Right lung (tissue), 10 donors: ENCODE measurements around the gene GFER. TPM values are rescaled to one million over a fixed set of nuclear protein-coding genes. Genes with fewer than 3 reads are reported as not detected.
"Not testable (repeated sequence)": the region's sequence is repeated elsewhere in the genome, so short reads cannot be mapped to it uniquely, and the experiment has no call there.

Source experiments
- DNase-seq, 2 donors: peaks; one replicate each; pipeline ENCODE4 v3.0.0-alpha.2; 2013
- long read RNA-seq, 8 donors: transcript quantifications; one replicate each; lab custom pipeline, GENCODE V29; 2026
- polyA plus RNA-seq, 5 donors: library from polyadenylated mRNA; unstranded; fragments of 120-200 nt; gene quantifications; one replicate each; pipeline versions ENCODE4 v1.2.1 to v1.2.3, GENCODE V29; 2013; ENCODE audit warnings: inconsistent platforms in 1 of 5, low replicate concordance in 1 of 5; ENCODE audit not compliant: insufficient read length in 5 of 5, insufficient read depth in 1 of 5

The GFER gene
- polyA plus RNA-seq: 10 to 100 TPM; 17.0 to 28.1 (median 21.1) TPM
- long read RNA-seq, donor 1, transcript GFER-201 (3 exons, 2,345 nt): major isoform, 17 of 31 reads
- long read RNA-seq, donor 1, transcript GFER-203 (2 exons, 1,365 nt): minor isoform, 9 of 31 reads
- long read RNA-seq, donor 1, transcript GFER-202 (2 exons, 482 nt): minor isoform, 5 of 31 reads
- long read RNA-seq, donor 1, partial matches to known transcripts: 0 of 31 reads
- long read RNA-seq, donor 1, other reads (novel, unspliced or antisense): 0 of 31 reads
- long read RNA-seq, donor 2, transcript GFER-201 (3 exons, 2,345 nt): major isoform, 6 of 8 reads
- long read RNA-seq, donor 2, partial matches to known transcripts: 0 of 8 reads
- long read RNA-seq, donor 2, other reads (novel, unspliced or antisense): 0 of 8 reads
- long read RNA-seq, donor 3, transcript GFER-201 (3 exons, 2,345 nt): major isoform, 8 of 14 reads
- long read RNA-seq, donor 3, partial matches to known transcripts: 0 of 14 reads
- long read RNA-seq, donor 3, other reads (novel, unspliced or antisense): 0 of 14 reads
- long read RNA-seq, donor 4, transcript GFER-201 (3 exons, 2,345 nt): major isoform, 7 of 13 reads
- long read RNA-seq, donor 4, partial matches to known transcripts: 0 of 13 reads
- long read RNA-seq, donor 4, other reads (novel, unspliced or antisense): 0 of 13 reads
- long read RNA-seq, donor 5, transcript GFER-203 (2 exons, 1,365 nt): minor isoform, 5 of 25 reads
- long read RNA-seq, donor 5, transcript GFER-201 (3 exons, 2,345 nt): major isoform, 11 of 25 reads
- long read RNA-seq, donor 5, transcript GFER-202 (2 exons, 482 nt): minor isoform, 9 of 25 reads
- long read RNA-seq, donor 5, partial matches to known transcripts: 0 of 25 reads
- long read RNA-seq, donor 5, other reads (novel, unspliced or antisense): 0 of 25 reads
- long read RNA-seq, donor 6, transcript GFER-203 (2 exons, 1,365 nt): minor isoform, 5 of 18 reads
- long read RNA-seq, donor 6, transcript GFER-201 (3 exons, 2,345 nt): major isoform, 10 of 18 reads
- long read RNA-seq, donor 6, partial matches to known transcripts: 0 of 18 reads
- long read RNA-seq, donor 6, other reads (novel, unspliced or antisense): 0 of 18 reads
- long read RNA-seq, donor 7, transcript GFER-201 (3 exons, 2,345 nt): major isoform, 10 of 14 reads
- long read RNA-seq, donor 7, partial matches to known transcripts: 0 of 14 reads
- long read RNA-seq, donor 7, other reads (novel, unspliced or antisense): 0 of 14 reads
- long read RNA-seq, donor 8, transcript GFER-201 (3 exons, 2,345 nt): major isoform, 6 of 11 reads
- long read RNA-seq, donor 8, partial matches to known transcripts: 0 of 11 reads
- long read RNA-seq, donor 8, other reads (novel, unspliced or antisense): 0 of 11 reads

- peak; percentile 91 to 92 for DNase-seq
Observed at GRCh38 chr16:1983544-1984346, at the start of gene GFER. TSS of gene GFER (plus strand) at chr16:1984193. CDS start at chr16:1984219, 26 bp downstream.

- DNase-seq: no peak
Observed at GRCh38 chr16:1936945-1937479, 47.0 kb upstream of the GFER start.

GRCh38 chr16:1938316-1938715, 45.7 kb upstream of the GFER start:
- no peak for DNase-seq

DNA sequence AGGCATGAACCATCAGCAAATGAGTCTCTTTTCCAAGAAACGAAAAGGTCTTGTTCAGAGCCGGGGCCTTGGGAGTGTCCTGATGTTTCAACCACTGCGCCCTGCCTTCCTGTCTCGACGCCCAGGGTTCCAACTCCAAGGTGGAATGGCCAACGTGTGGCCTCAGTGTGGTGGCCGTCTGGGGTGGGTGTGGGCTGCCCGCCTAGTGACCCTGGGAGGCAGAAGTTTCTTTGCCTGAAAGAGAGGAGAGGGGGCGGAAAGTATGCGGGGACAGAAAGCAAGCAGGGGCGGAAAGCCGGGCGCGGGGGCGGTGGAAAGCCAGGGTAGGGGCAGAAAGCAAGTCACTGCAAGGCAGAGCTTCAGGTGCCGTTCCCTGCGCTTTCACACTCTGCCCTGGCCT, 45.1 kb upstream of the GFER start:
- DNase-seq: no peak

DNA sequence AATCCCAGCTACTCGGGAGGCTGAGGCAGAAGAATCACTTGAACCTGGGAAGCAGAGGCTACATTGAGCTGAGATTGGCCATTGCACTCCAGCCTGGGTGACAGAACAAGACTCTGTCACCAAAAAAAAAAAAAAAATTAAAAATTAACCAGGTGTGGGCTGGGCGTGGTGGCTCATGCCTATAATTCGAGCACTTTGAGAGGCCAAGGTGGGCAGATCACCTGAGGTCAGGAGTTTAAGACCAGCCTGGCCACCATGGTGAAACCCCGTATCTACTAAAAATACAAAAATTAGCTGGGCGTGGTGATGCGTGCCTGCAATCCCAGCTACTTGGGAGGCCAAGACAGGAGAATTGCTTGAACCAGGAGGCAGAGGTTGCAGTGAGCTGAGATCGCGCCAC, 44.2 kb upstream of the GFER start:
- DNase-seq: not testable (repeated sequence)

- DNase-seq: no peak
Observed at GRCh38 chr16:1940273-1941161, 43.5 kb upstream of the GFER start.

- no peak for DNase-seq
Observed at GRCh38 chr16:1941162-1942046, 42.6 kb upstream of the GFER start.

- no peak for DNase-seq
Observed at GRCh38 chr16:1942047-1942809, 41.8 kb upstream of the GFER start.

- DNase-seq: peak; percentile 97
Observed at GRCh38 chr16:1942810-1943726, 40.9 kb upstream of the GFER start, which contains the start of gene MSRB1. TSS of gene MSRB1 (minus strand) at chr16:1943199. CDS start at chr16:1943156, 43 bp downstream.

DNA sequence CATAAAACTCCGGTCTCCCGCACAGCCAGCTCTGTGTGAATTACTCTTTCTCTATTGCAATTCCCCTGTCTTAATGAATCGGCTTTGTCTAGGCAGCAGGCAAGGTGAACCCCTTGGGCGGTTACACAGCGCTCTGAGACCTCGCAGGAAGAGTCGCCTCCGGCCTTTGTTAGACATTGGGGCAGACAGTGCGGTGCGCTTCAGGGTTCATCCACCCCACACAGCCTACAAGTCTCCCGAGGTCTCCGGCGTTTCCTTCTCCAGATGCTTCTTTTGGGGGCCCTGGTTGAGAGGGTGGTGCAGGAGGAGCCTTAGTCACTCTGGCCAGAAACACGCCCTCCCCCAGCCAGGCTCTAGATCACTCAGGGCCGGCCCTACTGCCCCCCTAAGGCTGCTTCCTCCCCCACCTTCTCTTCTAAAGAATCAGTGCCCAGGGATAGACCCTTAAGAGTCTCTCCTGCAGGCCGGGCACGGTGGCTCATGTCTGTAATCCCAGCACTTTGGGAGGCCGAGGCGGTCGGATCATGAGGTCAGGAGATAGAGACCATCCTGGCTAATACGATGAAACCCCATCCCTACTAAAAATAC, 39.3 kb upstream of the GFER start:
- DNase-seq: no peak

GRCh38 chr16:1945559-1946391, 38.2 kb upstream of the GFER start:
- DNase-seq: no peak

DNA sequence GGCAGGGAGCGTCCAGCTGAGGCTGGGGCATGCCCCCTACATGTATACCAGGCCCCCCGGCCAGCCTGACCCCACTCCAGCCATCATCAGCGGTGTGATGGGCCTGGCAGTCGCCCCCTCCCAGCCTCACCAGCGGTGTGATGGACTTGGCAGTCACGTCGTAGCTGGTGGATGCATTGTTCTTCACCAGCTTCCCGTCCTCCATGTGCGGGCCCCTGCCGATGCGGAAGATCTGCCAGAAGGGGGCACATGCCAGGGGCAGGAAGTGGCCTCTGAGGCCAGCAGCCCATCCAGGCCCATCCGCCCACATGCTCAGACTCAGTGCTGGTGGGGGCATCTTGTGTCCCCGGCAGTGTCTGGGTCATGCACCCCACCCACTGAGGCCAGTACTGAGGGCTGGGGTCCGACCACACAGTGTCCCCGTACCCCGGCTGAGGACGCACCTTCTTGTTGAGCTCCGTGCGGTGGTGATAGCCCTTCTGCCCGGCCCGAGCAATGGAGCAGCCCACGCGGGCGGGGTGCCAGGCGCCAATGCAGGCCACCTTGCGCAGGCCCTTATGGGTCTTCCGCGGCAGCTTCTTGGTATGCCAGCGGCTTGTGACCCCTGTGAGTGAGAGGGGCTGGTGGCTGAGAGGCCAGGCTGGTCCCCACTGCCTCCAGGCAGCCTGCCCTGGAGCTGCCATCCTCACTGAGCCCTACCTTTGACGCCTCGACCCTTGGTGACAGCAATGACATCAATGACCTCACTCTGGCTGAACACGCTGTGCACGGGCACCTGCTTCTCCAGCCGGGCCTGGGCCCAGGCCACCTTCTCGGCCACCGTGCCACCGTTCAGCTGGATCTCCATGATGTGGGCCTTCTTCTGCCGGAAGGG, 37.3 kb upstream of the GFER start:
- DNase-seq: no peak

GRCh38 chr16:1947369-1947670, 36.7 kb upstream of the GFER start:
- no peak for DNase-seq

DNA sequence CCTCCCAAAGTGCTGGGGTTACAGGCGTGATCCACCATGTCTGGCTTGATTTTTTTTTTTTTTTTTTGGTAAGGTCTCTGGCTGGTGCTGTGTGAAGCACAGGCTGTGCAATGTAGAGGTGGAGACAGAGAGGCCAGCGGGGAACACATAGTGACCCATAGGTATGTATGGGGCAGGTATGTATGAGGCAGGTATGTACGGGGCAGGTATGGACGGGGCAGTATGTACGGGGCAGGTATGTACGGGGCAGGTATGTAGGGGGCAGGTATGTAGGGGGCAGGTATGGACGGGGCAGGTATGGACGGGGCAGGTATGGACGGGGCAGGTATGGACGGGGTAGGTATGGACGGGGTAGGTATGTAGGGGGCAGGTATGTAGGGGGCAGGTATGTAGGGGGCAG, 34.5 kb upstream of the GFER start:
- no peak for DNase-seq
